GM19025 (cell line): ENCODE results near the gene ANTKMT.

Source experiments
- ATAC-seq: cut with Tn5 transposase; IDR thresholded peaks from one replicate; pipeline ENCODE4 v1.9.1; 2021; ENCODE audit warnings: mild to moderate bottlenecking, low read depth, moderate library complexity; ENCODE audit not compliant: unreplicated experiment

Gene ANTKMT

GRCh38 chr16:760545-761343 lies 39.8 kb downstream of the ANTKMT start, which contains the start of gene MSLN:
TSS of gene MSLN (plus strand) at chr16:760734. CDS start at chr16:762681, 1,947 bp downstream.
- no peak for ATAC-seq

GRCh38 chr16:761625-762513 lies 40.9 kb downstream of the ANTKMT start:
- no peak for ATAC-seq

GRCh38 chr16:762595-763268 lies 41.8 kb downstream of the ANTKMT start:
- ATAC-seq = no peak

- no peak for ATAC-seq
Observed at GRCh38 chr16:763369-764183, 42.6 kb downstream of the ANTKMT start.

- no peak for ATAC-seq
Observed at GRCh38 chr16:764184-764750, 43.3 kb downstream of the ANTKMT start.

- ATAC-seq = no peak
Observed at GRCh38 chr16:764848-765487, 44.0 kb downstream of the ANTKMT start.

- ATAC-seq = no peak
Observed at GRCh38 chr16:765488-765865, 44.5 kb downstream of the ANTKMT start.

GRCh38 chr16:766008-766819 lies 45.3 kb downstream of the ANTKMT start:
- no peak for ATAC-seq

GRCh38 chr16:766820-767640 lies 46.1 kb downstream of the ANTKMT start:
- no peak for ATAC-seq

- no peak for ATAC-seq
Observed at GRCh38 chr16:767743-768235, 46.8 kb downstream of the ANTKMT start.

- no peak for ATAC-seq
Observed at GRCh38 chr16:768428-768827, 47.5 kb downstream of the ANTKMT start.

- ATAC-seq = no peak
Observed at GRCh38 chr16:769184-769784, 48.3 kb downstream of the ANTKMT start.

GRCh38 chr16:769934-770333 lies 49.0 kb downstream of the ANTKMT start:
- ATAC-seq = no peak

- no peak for ATAC-seq
Observed at GRCh38 chr16:770411-770810, 49.5 kb downstream of the ANTKMT start.
